Measurements from ENCODE around the gene PHACTR4.
A peak's percentile ranks its signal among the peaks of the same experiment; 100 is the strongest.

The PHACTR4 gene

GRCh38 chr1:28394136-28394535 lies 24.6 kb downstream of the PHACTR4 start:
- no peak for TF ChIP-seq CTCF (IDR thresholded peaks at IDR 0.05; ENCODE audit: insufficient read depth, low read depth, low read length, missing control alignments)
- DNase-seq (ENCODE audit: low read depth) = no peak
- no peak overlapping the region for H3K4me3 ChIP-seq (ENCODE audit: low read length)

DNA sequence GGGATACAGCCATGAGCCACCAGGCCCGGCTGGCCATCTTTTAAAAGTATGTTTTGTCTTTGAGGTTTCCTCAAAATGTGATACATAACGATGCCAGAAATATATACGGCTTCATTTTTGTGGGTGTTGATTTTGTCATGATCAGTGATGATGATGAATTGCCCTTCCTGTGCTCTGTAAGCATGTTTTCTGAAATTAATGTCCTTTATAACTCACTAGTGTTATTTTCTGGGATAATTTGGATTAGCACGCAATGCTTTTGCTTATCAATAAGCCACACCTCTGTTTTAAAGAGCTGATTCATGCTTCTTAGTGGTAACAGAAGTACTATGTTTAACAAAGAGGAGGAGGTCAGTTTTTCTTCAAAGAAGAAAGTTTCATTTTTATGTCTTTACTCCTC lies 25.6 kb downstream of the PHACTR4 start:
- no peak overlapping the region for H3K4me3 ChIP-seq (ENCODE audit: low read length)
- no peak for TF ChIP-seq CTCF (IDR thresholded peaks at IDR 0.05; ENCODE audit: insufficient read depth, low read depth, low read length, missing control alignments)
- DNase-seq (ENCODE audit: low read depth) = no peak

- TF ChIP-seq CTCF (IDR thresholded peaks at IDR 0.05; ENCODE audit: insufficient read depth, low read depth, low read length, missing control alignments) = no peak
- no peak for DNase-seq (ENCODE audit: low read depth)
- no peak overlapping the region for H3K4me3 ChIP-seq (ENCODE audit: low read length)
Measured at GRCh38 chr1:28401760-28402159, 32.2 kb downstream of the PHACTR4 start.

GRCh38 chr1:28409090-28409489 lies 39.5 kb downstream of the PHACTR4 start:
- no peak for DNase-seq (ENCODE audit: low read depth)
- H3K4me3 ChIP-seq (ENCODE audit: low read length) = no peak overlapping the region
- no peak for TF ChIP-seq CTCF (IDR thresholded peaks at IDR 0.05; ENCODE audit: insufficient read depth, low read depth, low read length, missing control alignments)

GRCh38 chr1:28411656-28412055 lies 42.1 kb downstream of the PHACTR4 start:
- DNase-seq (ENCODE audit: low read depth) = no peak
- no peak for TF ChIP-seq CTCF (IDR thresholded peaks at IDR 0.05; ENCODE audit: insufficient read depth, low read depth, low read length, missing control alignments)
- H3K4me3 ChIP-seq (ENCODE audit: low read length) = no peak overlapping the region

- TF ChIP-seq CTCF (IDR thresholded peaks at IDR 0.05; ENCODE audit: insufficient read depth, low read depth, low read length, missing control alignments) = no peak
- no peak overlapping the region for H3K4me3 ChIP-seq (ENCODE audit: low read length)
- DNase-seq (ENCODE audit: low read depth) = no peak
Measured at GRCh38 chr1:28412731-28413130, 43.2 kb downstream of the PHACTR4 start.

GRCh38 chr1:28416509-28417194 lies 47.1 kb downstream of the PHACTR4 start:
- DNase-seq (ENCODE audit: low read depth) = peak; percentile 53
- H3K4me3 ChIP-seq (ENCODE audit: low read length) = no peak overlapping the region
- TF ChIP-seq CTCF (IDR thresholded peaks at IDR 0.05; ENCODE audit: insufficient read depth, low read depth, low read length, missing control alignments) = no peak

Measured in epithelial cell of esophagus (primary cell).